Thyroid gland (tissue), 4 donors: ENCODE results near the gene ST7. TPM values are rescaled to one million over a fixed set of nuclear protein-coding genes. Genes with fewer than 3 reads are reported as not detected.

ENCODE experiments used
- DNase-seq, 2 donors: peaks; one replicate each; pipeline ENCODE4 v3.0.0-alpha.2; 2019
- H3K27ac ChIP-seq, 3 donors: fragments of 200-600 bp; sonication (generic); 1 replicate in 2 of 3; 2 replicates in 1 of 3; pipeline ENCODE4 v1.5.1; 2016 to 2019; ENCODE audit warnings: mild to moderate bottlenecking in 1 of 3, moderate library complexity in 1 of 3
- H3K27me3 ChIP-seq: fragments of 200-600 bp; sonication (generic); one replicate; pipeline ENCODE4 v1.5.1; 2019
- H3K36me3 ChIP-seq, 2 donors: fragments of 200-600 bp; sonication (generic); one replicate each; pipeline ENCODE4 v1.5.1; 2016 to 2019
- H3K4me1 ChIP-seq, 2 donors: fragments of 200-600 bp; sonication (generic); one replicate each; pipeline ENCODE4 v1.5.1; 2017 to 2019
- H3K4me3 ChIP-seq, 3 donors: fragments of 200-600 bp; sonication (generic); replicated peaks in 1 of 3; 1 replicate in 2 of 3; 2 replicates in 1 of 3; pipeline ENCODE4 v1.5.1; 2016; ENCODE audit warnings: mild to moderate bottlenecking in 1 of 3
- H3K9me3 ChIP-seq: fragments of 200-600 bp; sonication (generic); one replicate; pipeline ENCODE4 v1.5.1; 2017
- CTCF ChIP-seq, 6 experiments: fragments of 200-600 bp in 3 of 6; fragments of 450-650 bp in 3 of 6; sonication (generic) in 3 of 6; IDR thresholded peaks; one replicate each; pipeline ENCODE4 v1.5.1; 2016 to 2019; ENCODE audit warnings: antibody characterized with exemption in 6 of 6, mild to moderate bottlenecking in 2 of 6, inconsistent platforms in 1 of 6, moderate library complexity in 1 of 6
- POLR2A ChIP-seq, 2 donors: fragments of 450-650 bp; IDR thresholded peaks; one replicate each; pipeline ENCODE4 v1.6.1; 2017; ENCODE audit warnings: antibody characterized with exemption in 2 of 2, mild to moderate bottlenecking in 2 of 2, moderate library complexity in 1 of 2
- WGBS, 2 donors: methylation state at CpG; one replicate each; pipeline ENCODE4 v1.1.5; 2017; 5-methylcytosine and 5-hydroxymethylcytosine counted together
- intact Hi-C: fragments of 100-400 bp; cut with DNase I; formaldehyde crosslinking; loops from one replicate; pipeline ENCODE4 v1.15.1; 2023
- total RNA-seq, 4 donors: library from RNA; depleted of rRNA; stranded (reverse); fragments of >200 nt; gene quantifications; one replicate each; pipeline ENCODE4 v1.2.3, GENCODE V29; 2016

ST7 gene
- total RNA-seq, 4 donors from 2014 or later: 62.8 to 75.1 (median 66.7) TPM

DNA sequence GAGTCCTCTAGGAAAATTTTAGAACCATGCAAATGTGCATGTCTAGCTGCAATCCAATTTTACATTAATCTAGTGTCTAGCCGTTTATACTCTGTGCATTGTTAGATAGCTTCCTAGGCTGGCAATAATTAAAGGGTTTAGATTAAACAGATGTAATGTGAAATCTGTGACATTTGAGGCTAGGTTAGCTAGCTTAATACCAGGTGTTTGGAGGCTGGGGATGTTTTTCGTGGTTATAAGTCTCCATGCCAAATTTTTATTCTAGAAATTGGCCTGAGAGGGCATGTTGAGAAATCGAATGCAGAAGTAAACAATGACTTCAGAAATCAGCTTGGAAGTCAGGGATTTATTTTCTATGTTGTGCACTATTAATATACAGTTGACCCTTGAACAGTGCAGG is 94.2 kb downstream of the ST7 start:
- H3K4me1 ChIP-seq: peaks cover 0 to 13% of the 10 kb centered on the region in 2 donors
- H3K27me3 ChIP-seq: no peaks in the 10 kb centered on the region
- no peak for TF ChIP-seq CTCF (IDR thresholded peaks at IDR 0.05)
- no peak for TF ChIP-seq POLR2A (IDR thresholded peaks at IDR 0.05)
- WGBS, 2 donors: 79 to 82% methylated on average over 3 of the region's 3 CpGs
- H3K27ac ChIP-seq: no peak overlapping the region
- DNase-seq: no peak
- H3K4me3 ChIP-seq: no peak overlapping the region
- intact Hi-C loops: no loop called here
- H3K36me3 ChIP-seq: no peaks in the 10 kb centered on the region
- no peaks in the 10 kb centered on the region for H3K9me3 ChIP-seq

- intact Hi-C loops: no loop called here
- no peak for DNase-seq
- Histone ChIP-seq H3K27ac (no peak overlapping the region), H3K9me3 (no peaks in the 10 kb centered on the region), H3K4me3 (no peak overlapping the region), H3K36me3 (no peaks in the 10 kb centered on the region), H3K4me1 (peaks cover 0 to 13% of the 10 kb centered on the region in 2 donors), H3K27me3 (no peaks in the 10 kb centered on the region)
- WGBS, 2 donors: 87 to 89% methylated on average over 5 of the region's 5 CpGs
- TF ChIP-seq CTCF (IDR thresholded peaks at IDR 0.05) (no peak), POLR2A (IDR thresholded peaks at IDR 0.05) (no peak)
Observed at GRCh38 chr7:117048114-117048866, 95.0 kb downstream of the ST7 start.

- WGBS, 2 donors: 82 to 88% methylated on average over 3 of the region's 3 CpGs
- Histone ChIP-seq H3K4me3 (no peak overlapping the region), H3K36me3 (no peaks in the 10 kb centered on the region), H3K27me3 (no peaks in the 10 kb centered on the region), H3K4me1 (peaks cover 0 to 13% of the 10 kb centered on the region in 2 donors), H3K9me3 (no peaks in the 10 kb centered on the region), H3K27ac (no peak overlapping the region)
- DNase-seq: no peak
- TF ChIP-seq POLR2A (IDR thresholded peaks at IDR 0.05): no peak
- TF ChIP-seq CTCF (IDR thresholded peaks at IDR 0.05): no peak
- intact Hi-C loops: no loop called here
Observed at GRCh38 chr7:117048882-117049281, 95.6 kb downstream of the ST7 start.

DNA sequence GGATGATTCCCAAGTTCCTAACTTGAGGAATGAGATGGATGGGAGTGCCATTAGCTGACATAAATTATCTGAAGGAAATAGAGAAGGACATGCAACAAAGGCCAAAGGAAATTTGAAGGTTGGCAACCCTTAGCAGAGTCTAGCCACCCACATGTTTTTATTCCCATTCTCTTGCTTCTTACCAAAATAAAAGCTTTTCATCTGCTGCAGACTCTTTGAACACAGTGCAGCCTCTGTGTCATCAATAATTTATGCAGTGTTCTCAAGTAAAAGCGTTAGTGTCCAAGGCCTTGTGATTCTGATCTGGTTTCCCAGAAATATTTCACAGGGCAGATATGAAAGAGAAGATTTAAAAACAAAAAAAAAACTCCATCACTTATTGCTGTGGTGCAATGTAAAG is 98.5 kb downstream of the ST7 start:
- Histone ChIP-seq H3K27me3 (no peaks in the 10 kb centered on the region), H3K4me1 (peaks cover 0 to 13% of the 10 kb centered on the region in 2 donors), H3K36me3 (no peaks in the 10 kb centered on the region), H3K9me3 (no peaks in the 10 kb centered on the region), H3K27ac (no peak overlapping the region), H3K4me3 (no peak overlapping the region)
- DNase-seq: no peak
- 74 to 78% methylated on average over 1 of the region's 1 CpG for WGBS, 2 donors
- intact Hi-C loops: no loop called here
- no peak for TF ChIP-seq CTCF (IDR thresholded peaks at IDR 0.05)
- TF ChIP-seq POLR2A (IDR thresholded peaks at IDR 0.05): no peak

GRCh38 chr7:117053432-117053831 is 100.1 kb downstream of the ST7 start:
- Histone ChIP-seq H3K9me3 (no peaks in the 10 kb centered on the region), H3K27ac (no peak overlapping the region), H3K4me3 (no peak overlapping the region), H3K27me3 (no peaks in the 10 kb centered on the region), H3K4me1 (peaks cover 0 to 13% of the 10 kb centered on the region in 2 donors), H3K36me3 (no peaks in the 10 kb centered on the region)
- DNase-seq: no peak
- intact Hi-C loops: no loop called here
- TF ChIP-seq POLR2A (IDR thresholded peaks at IDR 0.05) (no peak), CTCF (IDR thresholded peaks at IDR 0.05) (no peak)
